ENCODE data around the gene RAP1GAP2.
"Not testable (repeated sequence)": the region's sequence is repeated elsewhere in the genome, so short reads cannot be mapped to it uniquely, and the experiment has no call there.

DNA sequence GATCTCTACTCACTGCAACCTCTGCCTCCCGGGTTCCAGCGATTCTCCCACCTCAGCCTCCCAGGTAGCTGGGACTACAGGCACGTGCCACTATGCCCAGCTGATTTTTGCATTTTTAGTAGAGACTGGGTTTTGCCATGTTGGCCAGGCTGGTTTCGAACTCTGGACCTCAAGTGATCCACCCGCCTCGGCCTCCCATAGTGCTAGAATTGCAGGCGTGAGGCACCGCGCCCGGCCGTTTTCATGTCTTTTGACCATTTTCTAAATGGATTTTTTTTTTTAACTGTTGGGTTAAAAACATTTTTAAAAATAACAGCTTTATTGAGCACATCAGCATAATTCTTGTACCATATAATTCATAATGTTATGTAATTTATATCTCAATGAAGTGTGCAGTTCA lies 193.2 kb downstream of the RAP1GAP2 start:
- not testable (repeated sequence) for TF ChIP-seq FOXK2 (IDR thresholded peaks at IDR 0.05); ELF4 (IDR thresholded peaks at IDR 0.05); PKNOX1 (IDR thresholded peaks at IDR 0.05); TARDBP (IDR thresholded peaks at IDR 0.05); FOXA1 (IDR thresholded peaks at IDR 0.05); BHLHE40 (IDR thresholded peaks at IDR 0.05; ENCODE audit: borderline replicate concordance); ARNT (IDR thresholded peaks at IDR 0.05); CTBP1 (IDR thresholded peaks at IDR 0.05; ENCODE audit: borderline replicate concordance)

Measured in HEK293T (cell line).